Measurements from ENCODE around the gene TBC1D3B.
"Not testable (repeated sequence)": the region's sequence is repeated elsewhere in the genome, so short reads cannot be mapped to it uniquely, and the experiment has no call there.

The TBC1D3B gene

GRCh38 chr17:36209575-36209974, 33.1 kb upstream of the TBC1D3B start:
- TF ChIP-seq, protein P1, sequence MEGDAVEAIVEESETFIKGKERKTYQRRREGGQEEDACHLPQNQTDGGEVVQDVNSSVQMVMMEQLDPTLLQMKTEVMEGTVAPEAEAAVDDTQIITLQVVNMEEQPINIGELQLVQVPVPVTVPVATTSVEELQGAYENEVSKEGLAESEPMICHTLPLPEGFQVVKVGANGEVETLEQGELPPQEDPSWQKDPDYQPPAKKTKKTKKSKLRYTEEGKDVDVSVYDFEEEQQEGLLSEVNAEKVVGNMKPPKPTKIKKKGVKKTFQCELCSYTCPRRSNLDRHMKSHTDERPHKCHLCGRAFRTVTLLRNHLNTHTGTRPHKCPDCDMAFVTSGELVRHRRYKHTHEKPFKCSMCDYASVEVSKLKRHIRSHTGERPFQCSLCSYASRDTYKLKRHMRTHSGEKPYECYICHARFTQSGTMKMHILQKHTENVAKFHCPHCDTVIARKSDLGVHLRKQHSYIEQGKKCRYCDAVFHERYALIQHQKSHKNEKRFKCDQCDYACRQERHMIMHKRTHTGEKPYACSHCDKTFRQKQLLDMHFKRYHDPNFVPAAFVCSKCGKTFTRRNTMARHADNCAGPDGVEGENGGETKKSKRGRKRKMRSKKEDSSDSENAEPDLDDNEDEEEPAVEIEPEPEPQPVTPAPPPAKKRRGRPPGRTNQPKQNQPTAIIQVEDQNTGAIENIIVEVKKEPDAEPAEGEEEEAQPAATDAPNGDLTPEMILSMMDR (IDR thresholded peaks at IDR 0.05; ENCODE audit: low read length, missing control alignments): no peak
- DNase-seq (ENCODE audit: low read depth): no peak
- H3K4me3 ChIP-seq (replicated peaks; ENCODE audit: low read depth, low read length): no peak overlapping the region

DNA sequence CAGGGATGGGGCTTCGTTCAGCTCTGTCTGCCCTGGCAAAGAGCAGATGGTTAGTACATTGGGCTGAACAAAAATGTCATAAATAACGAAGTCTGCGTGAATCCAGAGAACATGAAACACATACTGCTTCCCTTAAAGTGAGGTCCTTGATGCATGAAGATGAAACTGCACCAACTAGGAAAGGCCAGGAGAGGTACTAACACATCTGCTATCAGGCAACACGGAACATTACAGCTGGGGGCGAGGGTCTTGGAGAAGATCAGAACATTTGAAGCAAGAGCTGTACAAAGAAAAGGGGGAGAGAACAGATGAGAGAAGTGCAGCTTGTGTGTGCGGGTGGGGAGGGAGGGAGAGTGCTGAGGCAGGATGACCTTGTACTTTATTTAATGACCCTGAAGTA, 30.9 kb upstream of the TBC1D3B start:
- DNase-seq (ENCODE audit: low read depth); H3K4me3 ChIP-seq (replicated peaks; ENCODE audit: low read depth, low read length): not testable (repeated sequence)

DNA sequence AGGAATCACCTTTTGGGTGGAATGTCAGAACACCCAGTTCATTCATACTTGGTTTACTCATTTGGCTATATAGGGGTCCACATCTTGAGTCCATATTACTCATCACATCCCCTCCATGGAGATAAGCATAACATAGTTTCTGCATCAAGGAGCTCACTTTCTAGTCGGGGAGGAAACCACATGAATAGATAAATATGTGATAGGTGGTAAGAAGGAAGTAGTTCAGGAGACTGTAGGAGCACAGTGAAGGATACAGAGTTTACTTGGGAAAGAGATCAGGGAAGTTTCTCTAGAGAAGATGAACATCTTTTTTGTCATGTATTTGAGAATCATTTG, 30.0 kb upstream of the TBC1D3B start:
- H3K4me3 ChIP-seq (replicated peaks; ENCODE audit: low read depth, low read length); DNase-seq (ENCODE audit: low read depth): not testable (repeated sequence)

DNA sequence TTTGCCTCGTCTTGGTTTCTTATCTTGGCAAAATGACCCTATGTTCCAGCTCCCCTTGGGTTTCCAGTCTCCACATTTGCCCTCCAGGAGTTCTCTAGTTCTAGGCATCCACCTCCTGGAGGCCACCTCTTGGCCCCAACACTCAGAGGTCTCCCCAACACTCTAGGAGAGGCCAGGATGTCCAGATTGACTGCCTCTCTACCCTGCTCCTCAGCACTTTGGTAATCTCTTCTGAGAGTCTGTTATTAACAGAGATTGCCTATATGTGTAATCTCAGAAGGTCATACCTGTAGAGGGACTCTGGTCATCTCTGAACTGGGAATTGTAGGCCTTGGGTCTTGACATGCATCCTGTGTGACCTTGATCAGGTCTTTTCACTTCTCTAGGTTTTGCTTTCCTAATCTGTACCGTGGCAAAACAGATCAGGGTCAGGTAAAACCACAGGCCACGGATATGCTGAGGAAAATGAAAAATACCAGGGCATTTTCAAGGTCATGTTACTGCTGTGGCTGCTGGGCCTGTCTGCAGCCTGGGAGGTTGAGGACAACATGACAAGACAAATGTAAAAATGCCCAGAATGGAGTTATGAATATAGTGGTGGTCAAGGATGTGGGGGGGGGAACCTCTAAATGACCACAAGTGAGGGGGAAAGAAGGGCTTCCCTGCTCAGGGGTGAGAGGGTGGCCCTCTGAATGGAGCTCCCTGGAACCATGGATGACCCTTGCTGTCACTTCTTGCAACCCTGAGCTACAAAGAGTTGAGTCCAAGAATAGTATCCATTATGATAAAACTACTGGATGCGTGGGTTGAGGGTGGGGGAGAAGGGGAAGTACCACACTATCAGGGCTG, 29.4 kb upstream of the TBC1D3B start:
- no peak overlapping the region for H3K4me3 ChIP-seq (replicated peaks; ENCODE audit: low read depth, low read length)
- TF ChIP-seq, protein P1 (IDR thresholded peaks at IDR 0.05; ENCODE audit: low read length, missing control alignments): no peak

GRCh38 chr17:36204724-36205500, 28.5 kb upstream of the TBC1D3B start:
- H3K4me3 ChIP-seq (replicated peaks; ENCODE audit: low read depth, low read length): no peak overlapping the region
- TF ChIP-seq, protein P1 (IDR thresholded peaks at IDR 0.05; ENCODE audit: low read length, missing control alignments): no peak
- no peak for DNase-seq (ENCODE audit: low read depth)

More for the DNA sequence above, 29.4 kb upstream of the TBC1D3B start:
- DNase-seq (ENCODE audit: low read depth): no peak

DNA sequence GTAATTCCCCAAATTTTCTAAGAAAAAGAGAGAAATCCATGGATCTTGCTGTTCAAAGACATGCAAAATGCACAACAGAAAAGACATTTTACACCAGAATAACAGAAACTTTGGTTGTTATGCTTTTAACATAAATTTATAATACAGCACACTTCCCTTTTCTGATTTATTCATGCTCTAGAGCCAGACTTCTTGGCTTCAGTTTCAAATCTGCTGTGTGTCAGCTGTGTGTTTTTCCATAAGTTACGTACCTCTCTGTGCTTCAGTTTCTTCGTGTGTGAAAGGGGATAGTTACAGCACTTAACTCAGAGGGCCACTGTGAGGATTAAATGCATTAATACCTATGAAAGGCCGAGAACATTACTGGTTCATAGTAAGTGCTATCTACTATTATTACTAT, 26.9 kb upstream of the TBC1D3B start:
- H3K4me3 ChIP-seq (replicated peaks; ENCODE audit: low read depth, low read length): no peak overlapping the region
- no peak for DNase-seq (ENCODE audit: low read depth)
- TF ChIP-seq, protein P1 (IDR thresholded peaks at IDR 0.05; ENCODE audit: low read length, missing control alignments): no peak

DNA sequence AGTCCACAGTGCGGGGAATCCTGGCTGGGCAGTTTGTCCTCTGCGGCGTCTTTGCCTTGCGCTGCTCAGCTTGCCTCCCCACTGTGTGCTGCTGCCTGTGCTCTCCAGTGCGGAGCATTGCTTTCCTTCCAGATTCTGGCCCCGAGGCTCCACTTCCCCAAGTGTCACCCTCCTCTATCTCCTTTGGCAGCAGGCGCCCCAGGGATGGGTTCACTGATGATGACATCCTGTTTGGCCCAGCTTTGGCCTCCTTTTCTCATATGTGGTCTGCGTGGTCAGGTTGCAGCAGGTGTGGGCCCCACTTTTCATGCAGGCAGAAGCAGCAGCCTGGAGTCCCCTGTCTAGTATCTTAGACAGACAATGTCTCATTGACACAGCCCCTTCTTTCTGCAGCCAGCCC, 25.1 kb upstream of the TBC1D3B start:
- not testable (repeated sequence) for DNase-seq (ENCODE audit: low read depth); H3K4me3 ChIP-seq (replicated peaks; ENCODE audit: low read depth, low read length)

GRCh38 chr17:36201102-36201501, 24.7 kb upstream of the TBC1D3B start:
- DNase-seq (ENCODE audit: low read depth); H3K4me3 ChIP-seq (replicated peaks; ENCODE audit: low read depth, low read length): not testable (repeated sequence)

DNA sequence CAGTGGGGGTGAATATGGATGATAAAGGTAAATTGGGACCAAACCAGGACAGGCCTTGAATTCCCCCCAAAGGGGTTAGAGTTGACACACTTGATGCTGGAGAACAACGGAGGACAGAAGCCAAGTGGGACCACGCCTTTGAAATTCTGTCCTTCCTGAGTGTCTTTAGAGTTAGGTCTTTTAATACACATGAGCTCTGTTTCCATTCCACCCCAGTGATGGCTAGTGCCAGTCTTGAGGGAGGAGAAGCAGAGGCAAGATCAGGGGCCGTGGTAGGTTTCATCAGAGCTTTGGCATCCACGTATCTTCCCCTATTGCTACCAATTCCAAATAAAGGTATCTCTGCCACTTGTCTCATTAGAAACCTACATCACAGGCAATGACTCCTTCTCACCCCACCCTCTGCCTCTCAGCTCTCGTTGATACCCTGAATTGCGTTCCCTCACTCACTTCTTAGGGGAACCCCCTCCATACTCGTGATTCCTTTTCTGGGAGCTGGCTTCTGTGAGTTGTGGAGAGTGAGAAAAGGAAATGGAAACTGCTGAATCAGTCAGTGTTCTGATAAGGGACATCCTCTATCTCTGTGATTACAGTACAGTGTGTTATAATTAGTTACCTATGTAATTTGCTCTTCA, 22.5 kb upstream of the TBC1D3B start:
- DNase-seq (ENCODE audit: low read depth): no peak
- TF ChIP-seq, protein P1 (IDR thresholded peaks at IDR 0.05; ENCODE audit: low read length, missing control alignments): no peak

More for the DNA sequence above, 22.5 kb upstream of the TBC1D3B start:
- no peak overlapping the region for H3K4me3 ChIP-seq (replicated peaks; ENCODE audit: low read depth, low read length)

All from fibroblast of pulmonary artery (primary cell).